K562 (cell line): ENCODE data around the gene EMILIN3. TPM values are rescaled to one million over a fixed set of nuclear protein-coding genes. Genes with fewer than 3 reads are reported as not detected.

Source experiments
- ATAC-seq: fragments of 200-7000 bp; cut with Tn5 transposase; 3 replicates; pipeline ENCODE4 v1.9.1; 2020; ENCODE audit warnings: moderate library complexity
- BruUV-seq: library from RNA; stranded (reverse); fragments of 400-500 nt; replicated peaks from 2 replicates; lab custom pipeline; 2021; lab: Mats Ljungman, UMichigan
- CTCF ChIA-PET: fragments of 300-600 bp; formaldehyde crosslinking; extraction: SDS; loops from one replicate; lab custom pipeline; 2021; ENCODE audit warnings: low intra/inter-chr PET ratio; lab: Yijun Ruan, JAX
- POLR2A ChIA-PET: fragments of 300-600, 350-650 bp; sonication (Branson Sonifier 250); formaldehyde crosslinking; extraction: SDS; loops from one replicate; lab custom pipeline; 2021; ENCODE audit warnings: antibody characterized with exemption, inconsistent platforms; lab: Yijun Ruan, JAX
- DNase-seq, 4 experiments: peaks; one replicate each; pipeline versions ENCODE4 v3.0.0 to v3.0.0-alpha.2; 2011 to 2018; ENCODE audit warnings: low spot score in 3 of 4, mixed read lengths in 3 of 4; ENCODE audit errors: extremely low read depth in 1 of 4
- FAIRE-seq: peaks from 2 replicates; lab custom pipeline; 2011; peaks lifted over from hg19 to GRCh38; lab: Jason Lieb, UNC
- H2AFZ ChIP-seq: 2 replicates; pipeline ENCODE4 v1.6.0; 2011; ENCODE audit warnings: low read depth, low read length, control low read depth, inconsistent platforms
- H3K27ac ChIP-seq: fragments of 200-600 bp; 3 replicates; pipeline ENCODE4 v1.8.0; 2011; ENCODE audit warnings: low read depth, mild to moderate bottlenecking, control low read depth, inconsistent platforms, low read length, moderate library complexity, mixed read lengths; ENCODE audit errors: extremely low read depth
- H3K27me3 ChIP-seq, 2 experiments: fragments of 300-600 bp in 1 of 2; 2 replicates in 1 of 2; 3 replicates in 1 of 2; pipeline versions ENCODE4 v1.6.0 to v1.8.0; 2011; ENCODE audit warnings: inconsistent platforms in 2 of 2, low read length in 2 of 2, mild to moderate bottlenecking in 1 of 2, mixed read lengths in 1 of 2, moderate library complexity in 1 of 2; ENCODE audit not compliant: control insufficient read depth in 2 of 2, insufficient read depth in 2 of 2
- H3K36me3 ChIP-seq: fragments of 300-600 bp; 3 replicates; pipeline ENCODE4 v1.8.0; 2011; ENCODE audit warnings: mild to moderate bottlenecking, low read length, inconsistent platforms; ENCODE audit not compliant: control insufficient read depth, insufficient read depth
- H3K4me1 ChIP-seq, 2 experiments: fragments of 200-600 bp in 1 of 2; replicated peaks in 1 of 2; 2 replicates in 1 of 2; 3 replicates in 1 of 2; pipeline versions ENCODE4 v1.5.1 to v1.8.0; 2011; ENCODE audit warnings: inconsistent platforms in 2 of 2, low read length in 2 of 2, mild to moderate bottlenecking in 1 of 2, mixed read lengths in 1 of 2, moderate library complexity in 1 of 2; ENCODE audit not compliant: control insufficient read depth in 2 of 2, insufficient read depth in 2 of 2
- H3K4me2 ChIP-seq: 2 replicates; pipeline ENCODE4 v1.6.1; 2011; ENCODE audit warnings: low read length, control low read depth, inconsistent platforms, mixed read lengths; ENCODE audit not compliant: insufficient read depth
- H3K4me3 ChIP-seq: fragments of 200-600 bp; sonication (generic), shearing (Covaris generic); 2 replicates; pipeline ENCODE4 v1.5.1; 2016; ENCODE audit warnings: control low read depth, inconsistent platforms
- H3K79me2 ChIP-seq: fragments of 200-600 bp; 3 replicates; pipeline ENCODE4 v1.8.0; 2011; ENCODE audit warnings: low read length, inconsistent platforms; ENCODE audit not compliant: control insufficient read depth, insufficient read depth
- H3K9ac ChIP-seq, 2 experiments: 2 replicates each; pipeline versions ENCODE4 v1.6.0 to v1.6.1; 2011; ENCODE audit warnings: low read depth in 2 of 2, low read length in 2 of 2, control low read depth in 1 of 2, inconsistent platforms in 1 of 2, mild to moderate bottlenecking in 1 of 2, mixed read lengths in 1 of 2; ENCODE audit not compliant: insufficient read depth in 1 of 2
- H3K9me1 ChIP-seq: one replicate; pipeline ENCODE4 v1.6.0; 2011; ENCODE audit warnings: inconsistent platforms, mild to moderate bottlenecking, low read length, moderate library complexity; ENCODE audit not compliant: control insufficient read depth, insufficient read depth
- H3K9me3 ChIP-seq: replicated peaks from 2 replicates; pipeline ENCODE4 v1.5.1; 2011; ENCODE audit warnings: low read depth, low read length, inconsistent platforms; ENCODE audit not compliant: control insufficient read depth, insufficient read depth
- H4K20me1 ChIP-seq: replicated peaks from 2 replicates; pipeline ENCODE4 v1.6.1; 2011; ENCODE audit warnings: low read length, inconsistent platforms, mixed read lengths; ENCODE audit not compliant: control insufficient read depth, insufficient read depth
- DPF2 ChIP-seq: fragments of 450-650 bp; IDR thresholded peaks from 2 replicates; pipeline ENCODE4 v1.6.1; 2016
- GTF2E2 ChIP-seq: fragments of 200-800 bp; sonication (Bioruptor generic); IDR thresholded peaks from 2 replicates; pipeline ENCODE4 v1.6.1; 2016; ENCODE audit warnings: missing genetic modification characterization, missing compliant biosample characterization
- KDM5B ChIP-seq: fragments of 200-600 bp; sonication (generic); IDR thresholded peaks from 2 replicates; pipeline ENCODE4 v1.6.1; 2012; ENCODE audit warnings: low read depth, mild to moderate bottlenecking, moderate library complexity, low read length, control low read depth, inconsistent platforms; ENCODE audit not compliant: insufficient replicate concordance
- PTTG1 ChIP-seq: fragments of 450-650 bp; IDR thresholded peaks from 2 replicates; pipeline ENCODE4 v1.6.1; 2016; ENCODE audit warnings: low read depth, mild to moderate bottlenecking, missing genetic modification characterization, missing compliant biosample characterization
- RB1 ChIP-seq: fragments of 450-650 bp; IDR thresholded peaks from 2 replicates; pipeline ENCODE4 v1.6.1; 2017; ENCODE audit warnings: low read depth, mild to moderate bottlenecking
- SMARCE1 ChIP-seq: fragments of 450-650 bp; IDR thresholded peaks from 2 replicates; pipeline ENCODE4 v1.7.1; 2016; ENCODE audit warnings: mild to moderate bottlenecking
- TBL1XR1 ChIP-seq, 2 experiments: IDR thresholded peaks; 2 replicates each; pipeline ENCODE4 v1.6.1; 2012; ENCODE audit warnings: improper control_type of control experiment in 2 of 2, low read length in 2 of 2, mild to moderate bottlenecking in 1 of 2
- THRAP3 ChIP-seq: fragments of 450-650 bp; IDR thresholded peaks from 2 replicates; pipeline ENCODE4 v1.6.1; 2016; ENCODE audit warnings: mild to moderate bottlenecking, inconsistent platforms, borderline replicate concordance
- ZNF707 ChIP-seq: fragments of 250-450 bp; sonication (Bioruptor Pico); conservative IDR thresholded peaks from 2 replicates; pipeline ENCODE4 v1.8.0; 2022; ENCODE audit warnings: inconsistent platforms, mild to moderate bottlenecking, moderate library complexity
- WGBS: fragments of 100-300 bp; shearing (Covaris generic); methylation state at CpG from one replicate; pipeline ENCODE4 v1.1.6; 2016; ENCODE audit warnings: low coverage, mixed read lengths; ENCODE audit not compliant: insufficient coverage; ENCODE audit errors: missing lambda C conversion rate; 5-methylcytosine and 5-hydroxymethylcytosine counted together
- in situ Hi-C: fragments of 300-500 bp; cut with MboI; formaldehyde crosslinking; loops from 4 replicates; pipeline ENCODE4 v1.15.0; 2018; ENCODE audit warnings: inconsistent platforms, mixed read lengths
- intact Hi-C: fragments of 100-400 bp; cut with micrococcal nuclease; formaldehyde crosslinking; loops from 2 replicates; pipeline ENCODE4 v1.14.2; 2022
- polyA plus RNA-seq, 8 experiments: library from polyadenylated mRNA; depleted of rRNA in 4 of 8; stranded (reverse) in 5 of 8; unstranded in 3 of 8; fragments of >200 nt; fragmentation: Nextera tagmentation in 2 of 8; fragmentation: Illumina TruSeq in 1 of 8; extraction: Ambion mirVana in 2 of 8; extraction: Trizol in 1 of 8; gene quantifications; 2 replicates each; pipeline versions ENCODE4 v1.2.1 to v1.2.3, GENCODE V29; 2011 to 2014; ENCODE audit warnings: inconsistent platforms in 1 of 8, missing spikeins in 1 of 8
- total RNA-seq, 7 experiments: library from RNA; depleted of rRNA in 6 of 7; stranded (reverse); fragments of >200 nt in 6 of 7; fragmentation: Illumina TruSeq in 2 of 7; extraction: Trizol in 2 of 7; gene quantifications; 2 replicates each; pipeline versions ENCODE4 v1.2.1 to v1.2.3, GENCODE V29; 2011 to 2021; ENCODE audit warnings: low replicate concordance in 1 of 7
- TF ChIP-seq, protein P1 (sequence below): sonication (generic); IDR thresholded peaks from 2 replicates; pipeline ENCODE4 v1.6.1; 2016
- TF ChIP-seq, protein P2 (sequence below): IDR thresholded peaks from 2 replicates; pipeline ENCODE4 v1.6.1; 2016; ENCODE audit warnings: missing genetic modification characterization, missing compliant biosample characterization
- TF ChIP-seq, protein P3 (sequence below): fragments of 150-350 bp; IDR thresholded peaks from 2 replicates; pipeline ENCODE4 v1.6.1; 2014; ENCODE audit warnings: low read depth, mild to moderate bottlenecking, low read length, borderline replicate concordance

The EMILIN3 gene
- total and polyA plus RNA-seq, 9 of the 15 experiments (the other 6 are each of a cell fraction or from before 2014, with no cell fraction given), result 0.01 to 0.07 TPM; not detected in 7

DNA sequence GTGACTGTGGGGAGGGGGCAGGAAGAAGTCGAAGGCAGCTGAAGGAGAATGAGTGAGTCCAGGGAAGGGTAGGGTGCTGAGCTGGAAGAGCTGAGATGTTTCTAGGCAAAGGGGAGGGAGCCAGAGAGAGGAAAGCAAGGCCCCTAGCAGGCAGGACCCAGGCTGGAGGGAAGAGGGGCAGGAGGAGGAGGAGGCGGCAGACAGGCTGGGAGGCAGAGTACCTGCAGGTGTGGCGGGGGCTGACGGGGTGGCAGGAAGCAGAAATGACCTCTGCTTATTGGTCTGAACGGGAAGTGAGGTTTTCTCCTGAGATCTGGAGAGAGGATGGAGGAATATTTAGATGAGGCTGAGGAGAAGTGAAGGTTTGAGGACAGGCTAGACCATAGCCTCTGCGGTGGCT lies 10.7 kb upstream of the EMILIN3 start:
- Histone ChIP-seq H2AFZ (no peak overlapping the region; the same call in 1 of the 2 replicates), H3K4me1 (peaks cover 0 to 3% of the 10 kb centered on the region in 2 experiments; a peak in 2 of 5 replicates), H3K9me1 (no peaks in the 10 kb centered on the region), H3K79me2 (no peaks in the 10 kb centered on the region), H3K27ac (no peak overlapping the region), H4K20me1 (no peaks in the 10 kb centered on the region; the same call in 1 of the 2 replicates), H3K9ac (peak overlapping the region in 1 of 2 experiments; percentile 45; a peak in 1 of 4 replicates), H3K36me3 (no peaks in the 10 kb centered on the region), H3K27me3 (peaks cover 25 to 55% of the 10 kb centered on the region in 2 experiments), H3K4me3 (no peak overlapping the region), H3K4me2 (no peak overlapping the region), H3K9me3 (no peaks in the 10 kb centered on the region)
- no TSS peak for BruUV-seq
- ChIA-PET CTCF (no interaction called here), POLR2A (interaction anchor here (0.5 to 1.3 kb wide), 2 partner anchors 9 to 32 kb away, joined by 3 read pairs; no protein-coding TSS in a partner anchor)
- FAIRE-seq (no peak), DNase-seq (no peak), ATAC-seq (peak; percentile 28)
- in situ Hi-C loops (no loop called here), intact Hi-C loops (no loop called here)
- 3% methylated on average over 6 of the region's 6 CpGs for WGBS
- TF ChIP-seq KDM5B (no peak), TBL1XR1 (IDR thresholded peaks at IDR 0.05; ENCODE audit: low read length in 2 of 2) (no peak), RB1 (no peak), DPF2 (no peak), PTTG1 (tag) (no peak), GTF2E2 (tag) (no peak), SMARCE1 (no peak), ZNF707 (no peak), THRAP3 (no peak)
- TF ChIP-seq, protein P1, sequence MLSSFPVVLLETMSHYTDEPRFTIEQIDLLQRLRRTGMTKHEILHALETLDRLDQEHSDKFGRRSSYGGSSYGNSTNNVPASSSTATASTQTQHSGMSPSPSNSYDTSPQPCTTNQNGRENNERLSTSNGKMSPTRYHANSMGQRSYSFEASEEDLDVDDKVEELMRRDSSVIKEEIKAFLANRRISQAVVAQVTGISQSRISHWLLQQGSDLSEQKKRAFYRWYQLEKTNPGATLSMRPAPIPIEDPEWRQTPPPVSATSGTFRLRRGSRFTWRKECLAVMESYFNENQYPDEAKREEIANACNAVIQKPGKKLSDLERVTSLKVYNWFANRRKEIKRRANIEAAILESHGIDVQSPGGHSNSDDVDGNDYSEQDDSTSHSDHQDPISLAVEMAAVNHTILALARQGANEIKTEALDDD, result no peak
- TF ChIP-seq, protein P2, sequence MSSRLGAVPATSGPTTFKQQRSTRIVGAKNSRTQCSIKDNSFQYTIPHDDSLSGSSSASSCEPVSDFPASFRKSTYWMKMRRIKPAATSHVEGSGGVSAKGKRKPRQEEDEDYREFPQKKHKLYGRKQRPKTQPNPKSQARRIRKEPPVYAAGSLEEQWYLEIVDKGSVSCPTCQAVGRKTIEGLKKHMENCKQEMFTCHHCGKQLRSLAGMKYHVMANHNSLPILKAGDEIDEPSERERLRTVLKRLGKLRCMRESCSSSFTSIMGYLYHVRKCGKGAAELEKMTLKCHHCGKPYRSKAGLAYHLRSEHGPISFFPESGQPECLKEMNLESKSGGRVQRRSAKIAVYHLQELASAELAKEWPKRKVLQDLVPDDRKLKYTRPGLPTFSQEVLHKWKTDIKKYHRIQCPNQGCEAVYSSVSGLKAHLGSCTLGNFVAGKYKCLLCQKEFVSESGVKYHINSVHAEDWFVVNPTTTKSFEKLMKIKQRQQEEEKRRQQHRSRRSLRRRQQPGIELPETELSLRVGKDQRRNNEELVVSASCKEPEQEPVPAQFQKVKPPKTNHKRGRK (tag), result no peak
- TF ChIP-seq, protein P3, sequence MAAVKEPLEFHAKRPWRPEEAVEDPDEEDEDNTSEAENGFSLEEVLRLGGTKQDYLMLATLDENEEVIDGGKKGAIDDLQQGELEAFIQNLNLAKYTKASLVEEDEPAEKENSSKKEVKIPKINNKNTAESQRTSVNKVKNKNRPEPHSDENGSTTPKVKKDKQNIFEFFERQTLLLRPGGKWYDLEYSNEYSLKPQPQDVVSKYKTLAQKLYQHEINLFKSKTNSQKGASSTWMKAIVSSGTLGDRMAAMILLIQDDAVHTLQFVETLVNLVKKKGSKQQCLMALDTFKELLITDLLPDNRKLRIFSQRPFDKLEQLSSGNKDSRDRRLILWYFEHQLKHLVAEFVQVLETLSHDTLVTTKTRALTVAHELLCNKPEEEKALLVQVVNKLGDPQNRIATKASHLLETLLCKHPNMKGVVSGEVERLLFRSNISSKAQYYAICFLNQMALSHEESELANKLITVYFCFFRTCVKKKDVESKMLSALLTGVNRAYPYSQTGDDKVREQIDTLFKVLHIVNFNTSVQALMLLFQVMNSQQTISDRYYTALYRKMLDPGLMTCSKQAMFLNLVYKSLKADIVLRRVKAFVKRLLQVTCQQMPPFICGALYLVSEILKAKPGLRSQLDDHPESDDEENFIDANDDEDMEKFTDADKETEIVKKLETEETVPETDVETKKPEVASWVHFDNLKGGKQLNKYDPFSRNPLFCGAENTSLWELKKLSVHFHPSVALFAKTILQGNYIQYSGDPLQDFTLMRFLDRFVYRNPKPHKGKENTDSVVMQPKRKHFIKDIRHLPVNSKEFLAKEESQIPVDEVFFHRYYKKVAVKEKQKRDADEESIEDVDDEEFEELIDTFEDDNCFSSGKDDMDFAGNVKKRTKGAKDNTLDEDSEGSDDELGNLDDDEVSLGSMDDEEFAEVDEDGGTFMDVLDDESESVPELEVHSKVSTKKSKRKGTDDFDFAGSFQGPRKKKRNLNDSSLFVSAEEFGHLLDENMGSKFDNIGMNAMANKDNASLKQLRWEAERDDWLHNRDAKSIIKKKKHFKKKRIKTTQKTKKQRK, result no peak
